ACC112 (cell line): ENCODE data around the gene GRSF1.

Experiments used
- H2AFZ ChIP-seq: fragments of 200-600 bp; sonication (generic); one replicate; pipeline ENCODE4 v1.6.0; 2017; ENCODE audit warnings: antibody characterized with exemption, low read length; ENCODE audit not compliant: unreplicated experiment
- H3K27ac ChIP-seq: fragments of 200-600 bp; sonication (generic); 2 replicates; pipeline ENCODE4 v1.5.1; 2014; ENCODE audit warnings: low read depth, mild to moderate bottlenecking, antibody characterized with exemption, low read length, moderate library complexity
- H3K27me3 ChIP-seq: fragments of 200-600 bp; sonication (generic); 2 replicates; pipeline ENCODE4 v1.6.1; 2014; ENCODE audit warnings: mild to moderate bottlenecking, antibody characterized with exemption, low read length, moderate library complexity, mixed read lengths; ENCODE audit not compliant: insufficient read depth
- H3K36me3 ChIP-seq: fragments of 200-600 bp; sonication (generic); 2 replicates; pipeline ENCODE4 v1.6.1; 2016; ENCODE audit warnings: mild to moderate bottlenecking, antibody characterized with exemption, low read length, moderate library complexity, mixed read lengths; ENCODE audit not compliant: insufficient read depth
- H3K4me1 ChIP-seq: fragments of 200-600 bp; sonication (generic); one replicate; pipeline ENCODE4 v1.6.1; 2016; ENCODE audit warnings: low read length, mixed read lengths; ENCODE audit not compliant: insufficient read depth, unreplicated experiment, control insufficient read depth
- H3K4me3 ChIP-seq: fragments of 200-600 bp; sonication (generic); 2 replicates; pipeline ENCODE4 v1.5.1; 2014; ENCODE audit warnings: mild to moderate bottlenecking, low read depth, low read length
- H3K79me2 ChIP-seq: fragments of 200-600 bp; sonication (generic); one replicate; pipeline ENCODE4 v1.6.0; 2016; ENCODE audit warnings: low read length; ENCODE audit not compliant: control insufficient read depth, unreplicated experiment, insufficient read depth

Gene GRSF1

GRCh38 chr4:70833675-70834074, 6.0 kb downstream of the GRSF1 start:
- peaks cover 57% of the 10 kb centered on the region for H3K79me2 ChIP-seq
- H3K27me3 ChIP-seq, result no peaks in the 10 kb centered on the region
- peaks cover 18% of the 10 kb centered on the region for H3K36me3 ChIP-seq
- no peak overlapping the region for H2AFZ ChIP-seq
- H3K4me3 ChIP-seq, result no peak overlapping the region
- peaks cover 17% of the 10 kb centered on the region for H3K4me1 ChIP-seq
- no peak overlapping the region for H3K27ac ChIP-seq

- Histone ChIP-seq H3K79me2 (peaks cover 34% of the 10 kb centered on the region), H3K4me3 (no peak overlapping the region), H3K27me3 (no peaks in the 10 kb centered on the region), H2AFZ (no peak overlapping the region), H3K4me1 (peaks cover 3% of the 10 kb centered on the region), H3K36me3 (peaks cover 18% of the 10 kb centered on the region), H3K27ac (no peak overlapping the region)
These were observed 8.4 kb downstream of the GRSF1 start for GRCh38 chr4:70831293-70831692.

GRCh38 chr4:70830054-70830453, 9.6 kb downstream of the GRSF1 start:
- H3K27ac ChIP-seq, result no peak overlapping the region
- H3K4me1 ChIP-seq, result no peaks in the 10 kb centered on the region
- H3K4me3 ChIP-seq, result no peak overlapping the region
- peaks cover 20% of the 10 kb centered on the region for H3K36me3 ChIP-seq
- no peaks in the 10 kb centered on the region for H3K27me3 ChIP-seq
- no peak overlapping the region for H2AFZ ChIP-seq
- H3K79me2 ChIP-seq, result peaks cover 22% of the 10 kb centered on the region

GRCh38 chr4:70829492-70829891, 10.2 kb downstream of the GRSF1 start:
- Histone ChIP-seq H2AFZ (no peak overlapping the region), H3K27me3 (no peaks in the 10 kb centered on the region), H3K4me1 (no peaks in the 10 kb centered on the region), H3K79me2 (peaks cover 17% of the 10 kb centered on the region), H3K4me3 (no peak overlapping the region), H3K36me3 (peaks cover 21% of the 10 kb centered on the region), H3K27ac (no peak overlapping the region)

GRCh38 chr4:70829015-70829414, 10.7 kb downstream of the GRSF1 start:
- peaks cover 24% of the 10 kb centered on the region for H3K36me3 ChIP-seq
- H3K27me3 ChIP-seq, result no peaks in the 10 kb centered on the region
- no peak overlapping the region for H3K4me3 ChIP-seq
- no peaks in the 10 kb centered on the region for H3K4me1 ChIP-seq
- peaks cover 12% of the 10 kb centered on the region for H3K79me2 ChIP-seq
- H3K27ac ChIP-seq, result no peak overlapping the region
- no peak overlapping the region for H2AFZ ChIP-seq

GRCh38 chr4:70818921-70819320, 20.8 kb downstream of the GRSF1 start:
- Histone ChIP-seq H3K79me2 (no peaks in the 10 kb centered on the region), H2AFZ (no peak overlapping the region), H3K27me3 (no peaks in the 10 kb centered on the region), H3K27ac (no peak overlapping the region), H3K4me3 (no peak overlapping the region), H3K36me3 (peaks cover 19% of the 10 kb centered on the region), H3K4me1 (no peaks in the 10 kb centered on the region)

- Histone ChIP-seq H3K4me3 (no peak overlapping the region), H3K27ac (no peak overlapping the region), H3K36me3 (peaks cover 19% of the 10 kb centered on the region)
These were observed 21.4 kb downstream of the GRSF1 start for GRCh38 chr4:70818173-70818855.

GRCh38 chr4:70816894-70817293, 22.8 kb downstream of the GRSF1 start:
- Histone ChIP-seq H3K79me2 (no peaks in the 10 kb centered on the region), H3K27me3 (no peaks in the 10 kb centered on the region), H3K27ac (no peak overlapping the region), H3K4me3 (no peak overlapping the region), H2AFZ (no peak overlapping the region), H3K36me3 (peaks cover 13% of the 10 kb centered on the region), H3K4me1 (no peaks in the 10 kb centered on the region)

More at GRCh38 chr4:70818173-70818855, 21.4 kb downstream of the GRSF1 start:
- H3K27me3 ChIP-seq, result no peaks in the 10 kb centered on the region
- H3K4me1 ChIP-seq, result no peaks in the 10 kb centered on the region
- no peaks in the 10 kb centered on the region for H3K79me2 ChIP-seq
- H2AFZ ChIP-seq, result no peak overlapping the region

GRCh38 chr4:70815370-70815769, 24.3 kb downstream of the GRSF1 start:
- no peaks in the 10 kb centered on the region for H3K27me3 ChIP-seq
- no peak overlapping the region for H2AFZ ChIP-seq
- no peaks in the 10 kb centered on the region for H3K79me2 ChIP-seq
- H3K4me3 ChIP-seq, result no peak overlapping the region
- no peak overlapping the region for H3K27ac ChIP-seq
- peaks cover 7% of the 10 kb centered on the region for H3K36me3 ChIP-seq
- no peaks in the 10 kb centered on the region for H3K4me1 ChIP-seq

GRCh38 chr4:70808151-70808550, 31.5 kb downstream of the GRSF1 start:
- H3K4me3 ChIP-seq, result no peak overlapping the region

GRCh38 chr4:70802928-70803580, 36.6 kb downstream of the GRSF1 start:
- H3K27ac ChIP-seq, result no peak overlapping the region
- no peaks in the 10 kb centered on the region for H3K4me1 ChIP-seq
- H2AFZ ChIP-seq, result no peak overlapping the region
- H3K4me3 ChIP-seq, result no peak overlapping the region
- no peaks in the 10 kb centered on the region for H3K79me2 ChIP-seq
- H3K27me3 ChIP-seq, result no peaks in the 10 kb centered on the region
- H3K36me3 ChIP-seq, result peaks cover 13% of the 10 kb centered on the region

More at GRCh38 chr4:70808151-70808550, 31.5 kb downstream of the GRSF1 start:
- no peak overlapping the region for H2AFZ ChIP-seq
- no peaks in the 10 kb centered on the region for H3K4me1 ChIP-seq
- H3K79me2 ChIP-seq, result no peaks in the 10 kb centered on the region
- H3K36me3 ChIP-seq, result peaks cover 7% of the 10 kb centered on the region; the same call in 1 of the 2 replicates
- H3K27me3 ChIP-seq, result no peaks in the 10 kb centered on the region
- no peak overlapping the region for H3K27ac ChIP-seq
